PFSK-1 (cell line): Measurements from ENCODE around the gene CCDC152.

Experiments
- POLR2AphosphoS5 ChIP-seq: IDR thresholded peaks from 2 replicates; pipeline ENCODE4 v1.6.1; 2012; ENCODE audit warnings: low read depth, mild to moderate bottlenecking, control low read depth, low read length, moderate library complexity
- REST ChIP-seq, 2 experiments: IDR thresholded peaks; 2 replicates each; pipeline versions ENCODE4 v1.6.1 to v1.8.0; 2011 to 2012; ENCODE audit warnings: low read depth in 2 of 2, low read length in 2 of 2, control low read depth in 1 of 2, inconsistent platforms in 1 of 2, mild to moderate bottlenecking in 1 of 2, moderate library complexity in 1 of 2; ENCODE audit not compliant: insufficient read depth in 1 of 2
- TAF1 ChIP-seq: IDR thresholded peaks from 2 replicates; pipeline ENCODE4 v1.6.1; 2012; ENCODE audit warnings: low read length, control low read depth, borderline replicate concordance; ENCODE audit not compliant: insufficient read depth

GRCh38 chr5:42830924-42831323 is 74.3 kb downstream of the CCDC152 start:
- TF ChIP-seq POLR2AphosphoS5 (no peak), TAF1 (no peak), REST (IDR thresholded peaks at IDR 0.05; ENCODE audit: insufficient read depth in 1 of 2, low read depth in 2 of 2, low read length in 2 of 2) (no peak)
